Measurements from ENCODE around the gene ZNF579.
"Not testable (repeated sequence)": the region's sequence is repeated elsewhere in the genome, so short reads cannot be mapped to it uniquely, and the experiment has no call there.

ZNF579 gene

GRCh38 chr19:55592391-55593090 lies 11.9 kb upstream of the ZNF579 start:
- DNase-seq, result no peak

DNA sequence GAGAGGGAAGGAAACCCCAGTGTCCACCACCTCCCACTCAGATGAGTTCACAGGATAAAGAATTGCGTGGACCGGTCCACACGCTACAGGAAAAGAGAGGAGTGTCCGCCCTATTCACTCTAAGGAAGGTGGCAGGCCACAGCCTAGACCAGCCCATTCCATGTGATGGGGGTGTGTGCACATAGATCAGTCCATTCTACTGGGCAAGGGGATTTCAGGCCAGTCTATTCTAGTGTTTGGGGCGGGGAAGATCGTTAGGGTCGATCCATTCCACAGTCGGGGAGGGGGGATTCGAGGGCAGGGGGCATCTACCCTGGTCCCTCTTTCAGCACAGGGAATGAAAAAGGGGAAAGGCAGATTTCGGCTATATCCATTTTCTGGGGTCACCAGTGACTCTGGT lies 10.9 kb upstream of the ZNF579 start:
- no peak for DNase-seq

- no peak for DNase-seq
These were observed 10.0 kb upstream of the ZNF579 start for GRCh38 chr19:55590617-55591016.

- DNase-seq, result no peak
These were observed 9.5 kb upstream of the ZNF579 start for GRCh38 chr19:55590109-55590508.

DNA sequence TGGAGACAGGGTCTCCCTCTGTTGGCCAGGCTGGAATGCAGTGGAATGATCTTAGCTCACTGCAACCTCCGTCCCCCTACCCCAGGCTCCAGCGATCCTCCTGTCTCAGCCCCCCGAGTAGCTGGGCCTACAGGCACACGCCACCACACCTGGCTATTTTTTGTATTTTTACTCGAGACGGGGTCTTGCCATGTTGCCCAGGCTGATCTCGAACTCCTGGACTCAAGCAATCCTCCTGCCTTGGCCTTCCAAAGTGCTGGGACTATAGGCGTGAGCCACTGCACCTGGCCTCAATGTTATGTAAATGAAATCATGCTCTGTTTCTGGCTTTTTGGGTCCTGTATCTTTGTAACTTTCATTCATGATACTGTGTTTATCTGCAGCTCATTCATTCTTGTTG lies 8.1 kb upstream of the ZNF579 start:
- no peak for DNase-seq

- peak; percentile 96 for DNase-seq
These were observed 6.5 kb upstream of the ZNF579 start for GRCh38 chr19:55586976-55587668.

- peak; percentile 44 for DNase-seq
These were observed 5.2 kb upstream of the ZNF579 start for GRCh38 chr19:55585658-55586339.

DNA sequence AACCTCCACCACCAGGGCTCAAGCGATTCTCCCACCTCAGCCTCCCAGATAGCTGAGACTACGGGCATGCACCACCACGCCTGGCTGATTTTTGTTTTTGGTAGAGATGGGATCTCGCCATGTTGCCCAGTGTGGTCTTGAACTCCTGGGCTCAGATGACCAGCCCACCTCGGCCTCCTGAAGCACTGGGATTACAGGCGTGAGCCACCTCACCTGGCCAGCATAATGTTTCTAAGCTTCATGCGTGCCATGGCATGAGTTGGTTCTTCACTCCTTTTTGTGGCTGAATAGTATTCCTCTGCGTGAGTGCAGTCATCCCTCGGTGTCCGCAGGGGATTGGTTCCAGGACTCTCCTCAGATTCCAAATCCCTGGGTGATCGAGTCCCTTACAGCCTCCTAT lies 4.2 kb upstream of the ZNF579 start:
- no peak for DNase-seq

GRCh38 chr19:55583897-55584296 lies 3.2 kb upstream of the ZNF579 start:
- DNase-seq, result not testable (repeated sequence)

DNA sequence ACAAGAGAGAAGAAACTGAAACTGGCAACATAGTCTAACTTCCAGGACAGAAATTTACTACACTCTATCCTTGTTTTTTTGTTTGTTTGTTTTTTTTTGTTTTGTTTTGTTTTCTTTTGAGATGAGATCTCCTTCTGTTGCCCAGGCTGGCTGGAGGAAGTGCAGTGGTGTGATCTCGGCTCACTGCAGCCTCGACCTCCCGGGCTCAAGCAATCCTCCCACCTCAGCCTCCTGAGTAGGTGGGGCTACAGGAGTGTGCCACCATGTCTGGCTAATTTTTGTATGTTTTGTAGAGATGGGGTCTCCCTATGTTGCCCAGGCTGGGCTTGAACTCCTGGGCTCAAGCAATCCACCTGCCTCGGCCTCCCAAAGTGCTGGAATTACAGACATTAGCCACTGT lies 1.6 kb upstream of the ZNF579 start:
- DNase-seq, result not testable (repeated sequence)

GRCh38 chr19:55581823-55582223 lies 1.2 kb upstream of the ZNF579 start:
- no peak for DNase-seq

DNA sequence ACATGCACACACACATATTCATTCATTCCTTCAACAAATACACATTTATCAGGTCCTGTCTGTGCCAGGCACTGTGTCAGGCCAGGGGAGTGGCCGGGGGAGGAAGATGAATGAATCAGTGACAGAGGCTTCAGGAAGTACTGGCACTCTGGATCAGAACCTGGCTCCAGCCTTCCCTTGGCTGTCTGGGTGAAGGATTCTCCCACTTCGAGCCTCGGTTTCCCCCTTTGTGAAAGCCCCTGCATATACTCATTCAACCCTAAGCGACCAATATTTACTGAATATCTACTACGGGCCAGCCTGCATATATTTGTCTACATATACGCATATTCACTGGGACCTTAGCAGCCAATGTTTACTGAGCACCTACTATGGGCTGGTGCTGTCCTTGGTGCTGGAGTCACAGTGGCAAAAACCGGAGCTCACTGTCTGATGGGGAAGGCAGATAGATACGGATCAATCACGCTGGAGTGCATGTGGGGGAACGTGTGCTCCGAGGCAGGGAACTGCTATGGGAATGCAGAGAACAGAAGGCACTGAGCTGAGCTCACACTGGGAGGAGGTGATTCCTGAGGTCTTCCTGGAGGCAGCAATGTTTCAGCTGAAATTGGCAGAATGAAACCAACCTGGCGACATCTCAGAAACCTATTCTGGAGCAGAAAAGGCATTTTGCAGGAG lies 636 bp upstream of the ZNF579 start:
- DNase-seq, result peak; percentile 32

DNA sequence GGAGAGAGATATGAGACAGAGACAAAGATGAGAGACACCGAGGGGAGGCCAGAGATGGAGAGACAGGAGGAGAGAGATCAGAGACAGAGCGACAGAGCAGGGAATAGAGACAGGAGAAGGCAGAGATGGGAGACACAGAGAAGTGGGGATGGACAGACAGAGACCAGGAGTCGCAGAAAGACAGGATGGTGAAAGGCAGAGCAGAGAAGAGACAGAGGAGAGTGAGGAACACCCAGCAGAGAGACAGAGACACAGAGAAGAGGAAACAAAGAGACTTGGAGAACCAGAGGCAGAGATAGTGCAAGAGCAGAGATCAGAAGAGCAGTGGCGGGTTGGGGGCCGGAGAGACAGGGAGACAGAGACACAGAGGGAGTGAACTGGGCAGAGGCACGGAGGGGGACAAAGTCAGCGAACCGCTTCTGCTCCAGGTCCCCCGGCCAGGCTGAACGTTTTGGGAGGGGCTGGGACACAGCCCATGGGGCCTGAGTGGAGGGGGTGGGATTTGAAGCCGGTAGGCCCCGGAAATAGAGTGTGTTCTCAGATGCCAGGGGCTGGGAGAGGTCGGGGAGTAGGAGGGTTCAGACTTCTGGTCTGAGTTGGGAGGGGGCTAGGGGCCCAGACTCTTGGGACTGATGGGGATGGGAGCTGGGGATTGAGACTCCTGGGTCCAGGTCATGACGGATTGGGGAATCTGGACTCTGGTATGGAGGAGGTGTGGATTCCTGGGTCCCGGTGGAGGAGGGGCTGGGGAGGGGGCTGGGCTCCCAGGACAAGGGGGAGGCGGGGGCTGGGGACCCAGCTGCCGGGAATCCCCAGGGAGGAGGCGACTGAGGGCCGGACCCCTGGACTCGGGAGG lies 654 bp downstream of the ZNF579 start:
- DNase-seq, result no peak

- DNase-seq, result no peak
These were observed 1.6 kb downstream of the ZNF579 start for GRCh38 chr19:55578761-55579747.

DNA sequence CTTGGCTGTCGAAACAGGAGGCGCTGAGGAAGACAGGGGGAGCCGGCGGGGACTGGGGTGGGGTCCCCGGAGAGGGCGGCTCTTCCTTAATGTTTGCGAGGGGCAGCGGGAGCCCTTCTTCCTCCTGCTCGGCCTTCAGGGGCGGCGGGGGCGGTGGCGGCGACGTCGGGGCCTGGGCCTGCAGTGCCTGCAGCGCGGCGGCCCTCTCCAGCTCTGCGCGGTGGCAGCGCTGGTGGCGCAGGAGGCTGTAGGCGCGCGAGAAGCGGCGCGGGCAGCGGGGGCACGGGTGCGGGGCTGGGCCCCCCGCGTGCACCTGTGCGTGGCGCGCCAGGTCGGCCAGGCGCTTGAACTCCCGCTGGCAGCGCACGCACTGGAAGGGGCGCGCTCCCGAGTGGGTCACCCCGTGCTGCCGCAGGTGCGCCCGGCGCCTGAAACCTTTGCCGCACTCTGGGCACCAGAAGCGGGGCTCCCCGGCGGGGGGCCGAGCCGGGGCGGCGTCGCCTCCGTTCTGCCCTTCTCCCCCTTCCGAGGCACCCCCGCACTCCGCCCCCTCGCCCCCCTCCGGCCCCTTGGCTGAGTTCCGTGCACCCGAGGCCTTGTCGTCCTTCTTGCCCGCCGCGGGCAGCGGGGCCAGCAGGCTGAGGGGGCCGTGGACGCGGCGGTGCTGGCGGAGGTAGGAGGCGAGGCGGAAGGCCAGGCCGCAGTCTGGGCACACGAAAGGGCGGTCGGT lies 2.5 kb downstream of the ZNF579 start:
- no peak for DNase-seq

DNA sequence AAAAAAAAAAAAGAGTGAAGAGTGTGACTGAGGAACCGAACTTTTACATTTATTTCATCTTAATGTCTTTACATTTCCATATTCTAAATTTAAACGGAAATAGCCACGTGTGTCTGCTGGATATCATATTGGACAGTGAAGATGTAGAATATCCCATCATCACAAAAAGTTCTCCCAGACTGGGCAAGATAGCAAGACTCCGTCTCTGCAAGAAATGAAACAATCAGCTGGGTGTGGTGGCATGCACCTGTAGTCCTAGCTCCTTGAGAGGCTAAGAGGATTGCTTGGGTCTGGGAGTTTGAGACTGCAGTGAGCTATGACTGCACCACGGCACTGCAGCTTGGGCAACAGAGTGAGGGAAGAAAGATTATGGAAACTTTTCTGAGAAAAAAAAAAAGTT lies 3.9 kb downstream of the ZNF579 start:
- DNase-seq, result no peak

- DNase-seq, result not testable (repeated sequence)
These were observed 6.7 kb downstream of the ZNF579 start for GRCh38 chr19:55573929-55574328.

GRCh38 chr19:55569477-55569876 lies 11.2 kb downstream of the ZNF579 start:
- DNase-seq, result not testable (repeated sequence)

DNA sequence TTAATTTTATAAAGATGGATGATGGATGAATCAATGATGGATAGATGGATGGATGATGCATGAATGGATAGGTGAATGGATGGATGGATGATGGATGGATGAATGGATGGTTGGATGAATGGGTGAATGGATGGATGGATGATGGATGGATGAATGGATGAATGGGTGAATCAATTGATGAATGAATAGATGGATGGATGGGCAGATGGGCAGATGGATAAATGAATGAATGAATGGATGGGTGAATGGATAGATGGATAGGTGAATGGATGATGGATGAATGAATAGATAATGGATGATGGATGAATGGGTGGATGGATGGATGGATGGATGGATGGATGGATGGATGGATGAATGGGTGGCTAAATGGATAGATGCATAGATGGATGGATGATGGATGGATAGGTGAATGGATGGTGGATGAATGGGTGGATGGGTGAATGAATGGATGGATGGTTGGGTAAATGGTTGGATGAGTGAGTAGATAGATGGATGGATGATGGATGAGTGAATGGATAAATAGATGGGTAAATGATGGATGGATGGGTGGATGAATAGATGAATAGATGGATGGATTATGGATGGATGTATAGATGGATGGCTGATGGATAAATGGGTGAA lies 12.8 kb downstream of the ZNF579 start:
- DNase-seq, result no peak

GRCh38 chr19:55566823-55567222 lies 13.8 kb downstream of the ZNF579 start:
- DNase-seq, result no peak

Data from CD4-positive, alpha-beta T cell treated with Interleukin-10 for 1 hour (primary cell).